ENCODE results near the gene DTWD2.
"Not testable (repeated sequence)": the region's sequence is repeated elsewhere in the genome, so short reads cannot be mapped to it uniquely, and the experiment has no call there.

Gene DTWD2

DNA sequence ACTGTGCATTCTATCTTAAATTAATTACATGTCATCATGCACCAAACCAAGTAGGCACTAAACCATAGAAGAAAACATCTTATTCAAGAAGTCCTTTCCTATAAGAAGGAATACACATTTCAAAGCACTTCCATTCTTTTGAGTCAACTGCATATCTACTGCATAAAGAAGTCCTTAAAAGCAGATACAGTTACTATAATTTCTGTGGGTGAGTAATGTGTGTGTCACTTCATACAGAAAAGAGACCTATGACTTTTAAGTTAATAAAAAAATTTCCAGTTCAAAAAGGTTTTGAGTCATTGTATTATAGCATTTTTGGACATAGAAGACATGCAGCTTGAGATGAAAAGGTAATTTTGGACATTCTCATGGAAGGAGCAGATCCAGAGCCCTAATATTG is 125.0 kb downstream of the DTWD2 start:
- no peak for DNase-seq (ENCODE audit: low spot score)

DNA sequence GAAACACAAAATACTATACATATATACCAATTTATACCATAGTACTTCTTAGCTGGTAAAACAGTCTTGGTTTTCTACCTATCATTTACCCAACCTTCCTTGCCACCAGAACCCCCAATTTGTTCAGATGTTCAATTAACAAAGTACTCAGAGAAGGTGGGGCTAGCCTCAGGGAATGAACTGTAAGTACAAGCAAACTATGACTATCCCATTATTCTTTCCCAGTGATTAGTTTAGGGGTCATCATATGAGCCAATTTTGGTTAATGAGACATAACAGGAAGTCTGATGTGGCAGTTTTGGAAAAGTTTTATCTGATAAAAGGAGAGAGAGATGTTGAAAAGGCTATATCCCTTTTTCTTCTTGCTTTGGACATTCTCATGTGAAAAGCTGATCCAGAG is 125.8 kb downstream of the DTWD2 start:
- DNase-seq (ENCODE audit: low spot score) = no peak

DNA sequence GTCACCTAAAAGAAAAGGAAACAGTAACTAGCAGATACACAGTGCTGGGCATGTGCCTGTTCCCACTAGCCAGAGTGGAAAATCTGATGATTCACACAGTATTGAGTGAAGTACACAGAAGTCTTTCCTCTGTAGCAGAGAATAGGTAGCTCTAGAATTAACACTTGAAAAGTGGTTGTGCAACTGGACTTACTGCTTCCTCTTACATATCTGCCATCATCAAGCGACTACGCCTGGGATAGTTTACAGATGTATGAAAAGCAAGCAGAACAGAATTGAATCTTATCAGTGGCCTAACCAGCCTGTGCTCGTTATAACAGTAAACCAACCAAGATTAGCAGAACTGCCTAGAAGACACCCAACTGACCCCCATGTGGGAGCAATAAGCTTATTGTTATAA is 130.6 kb downstream of the DTWD2 start:
- DNase-seq (ENCODE audit: low spot score) = no peak

DNA sequence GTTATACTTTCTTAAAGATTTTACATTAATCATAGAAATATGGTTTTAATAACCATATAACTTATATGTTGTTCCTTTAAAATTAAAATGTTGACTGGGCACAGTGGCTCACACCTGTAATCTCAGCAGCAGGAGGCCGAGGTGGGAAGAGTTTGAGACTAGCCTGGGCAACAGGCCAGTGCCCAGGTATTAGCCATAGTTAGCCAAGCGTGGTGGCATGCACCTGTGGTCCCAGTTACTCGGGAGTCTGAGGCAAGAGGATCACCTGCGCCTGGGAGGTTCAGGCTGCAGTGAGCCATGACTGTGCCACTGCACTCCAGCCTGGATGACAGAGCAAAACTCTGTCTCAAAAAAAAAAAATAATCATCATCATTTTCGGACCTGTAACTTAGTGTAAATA is 133.5 kb downstream of the DTWD2 start:
- DNase-seq (ENCODE audit: low spot score) = no peak

DNA sequence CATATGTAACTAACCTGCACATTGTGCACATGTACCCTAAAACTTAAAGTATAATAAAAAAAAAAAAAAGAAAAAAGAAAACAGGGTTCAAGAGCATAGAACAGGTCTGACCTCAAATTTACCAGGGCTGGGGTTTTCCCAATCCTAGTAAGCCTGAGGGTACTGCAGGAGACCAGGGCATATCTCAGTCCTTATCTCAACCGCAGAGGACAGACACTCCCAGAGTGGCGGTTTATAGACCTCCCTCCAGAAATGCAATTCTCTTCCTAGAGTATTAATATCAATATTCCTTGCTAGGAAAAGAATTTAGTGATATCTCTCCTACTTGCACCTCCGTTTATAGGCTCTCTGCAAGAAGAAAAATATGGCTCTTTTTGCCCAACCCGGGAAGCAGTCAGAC is 136.6 kb downstream of the DTWD2 start:
- DNase-seq (ENCODE audit: low spot score) = not testable (repeated sequence)

DNA sequence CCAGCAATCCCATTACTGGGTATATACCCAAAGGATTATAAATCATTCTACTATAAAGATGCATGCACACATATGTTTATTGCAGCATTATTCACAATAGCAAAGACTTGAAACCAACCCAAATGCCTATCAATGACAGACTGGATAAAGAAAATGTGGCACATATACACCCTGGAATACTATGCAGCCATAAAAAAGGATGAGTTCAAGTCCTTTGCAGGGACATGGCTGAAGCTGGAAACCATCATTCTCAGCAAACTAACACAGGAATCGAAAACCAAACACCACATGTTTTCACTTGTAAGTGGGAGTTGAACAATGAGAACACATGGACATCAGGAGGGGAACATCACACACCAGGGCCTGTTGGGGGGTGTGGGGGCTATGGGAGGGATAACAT is 138.8 kb downstream of the DTWD2 start:
- DNase-seq (ENCODE audit: low spot score) = not testable (repeated sequence)

DNA sequence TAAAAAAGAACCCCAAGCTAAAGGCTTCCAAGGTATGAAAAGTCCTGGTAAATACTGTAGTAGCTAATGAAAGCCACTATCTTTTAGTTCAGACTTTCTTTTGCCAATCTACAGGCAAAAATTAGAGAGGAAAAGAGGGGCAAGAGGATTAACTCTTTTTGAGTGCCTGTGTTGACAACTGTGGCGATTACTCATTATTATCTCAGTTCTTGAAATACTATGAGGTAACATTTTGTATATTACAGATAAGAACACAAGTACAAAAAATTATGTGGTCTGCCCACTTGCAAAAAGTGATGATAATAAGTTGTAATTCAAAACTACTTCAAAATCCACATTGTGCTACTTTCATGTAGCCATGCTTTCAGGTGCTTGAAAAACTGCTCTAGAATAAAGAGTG is 144.0 kb downstream of the DTWD2 start:
- DNase-seq (ENCODE audit: low spot score) = no peak

DNA sequence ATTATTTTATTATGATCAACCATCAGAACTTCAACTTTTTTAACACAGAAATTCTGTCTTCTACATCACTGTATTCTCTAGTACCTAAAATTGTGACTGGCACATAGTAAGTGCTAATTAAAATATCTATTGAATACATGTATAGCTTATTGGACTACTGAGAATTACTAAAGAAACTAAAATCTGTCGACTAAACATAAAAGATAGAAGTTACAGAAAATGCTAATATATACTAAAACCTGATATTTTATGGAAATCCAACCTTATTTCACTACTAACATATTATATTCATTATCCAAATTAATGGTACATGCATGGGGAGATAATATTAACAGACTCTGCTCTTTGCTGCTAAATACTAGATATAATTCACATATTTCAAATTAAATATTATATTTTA is 153.6 kb downstream of the DTWD2 start:
- no peak for DNase-seq (ENCODE audit: low spot score)

DNA sequence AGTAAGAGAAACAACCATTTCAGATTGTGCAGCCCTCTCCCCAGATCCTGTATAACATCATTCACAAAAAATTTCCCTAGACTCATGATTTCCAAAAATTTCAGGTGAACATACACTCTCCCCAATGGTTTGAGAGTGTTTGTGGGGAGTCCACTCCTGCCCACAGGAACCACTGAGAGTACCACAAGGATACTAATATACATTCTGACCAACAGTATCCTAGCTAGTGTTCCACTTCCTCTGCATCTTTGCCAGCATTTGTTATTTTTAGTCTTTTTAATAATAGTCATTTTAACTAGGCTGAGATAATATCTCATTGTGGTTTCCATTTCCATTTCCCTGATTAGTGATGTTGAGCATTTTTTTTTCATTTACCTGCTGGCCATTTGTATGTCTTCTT is 155.4 kb downstream of the DTWD2 start:
- no peak for DNase-seq (ENCODE audit: low spot score)

DNA sequence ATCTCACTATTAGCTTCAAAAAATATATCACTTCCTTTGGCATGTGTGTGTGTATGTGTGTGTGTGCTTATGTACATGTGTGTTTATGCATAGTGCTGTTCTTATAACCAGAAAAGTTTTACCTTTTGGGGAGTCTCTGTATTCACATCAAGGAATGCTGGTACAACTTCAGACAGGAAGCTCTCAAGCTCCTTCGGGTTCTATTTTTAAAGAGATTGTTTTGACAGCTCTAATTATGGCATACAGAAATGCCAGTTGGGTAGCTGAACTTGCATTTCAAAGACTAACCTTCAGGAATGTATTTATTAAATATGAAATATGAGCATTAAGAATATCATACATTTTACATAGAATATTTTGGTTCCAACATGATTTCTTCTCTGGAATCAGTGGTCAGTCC is 163.1 kb downstream of the DTWD2 start:
- no peak for DNase-seq (ENCODE audit: low spot score)

DNA sequence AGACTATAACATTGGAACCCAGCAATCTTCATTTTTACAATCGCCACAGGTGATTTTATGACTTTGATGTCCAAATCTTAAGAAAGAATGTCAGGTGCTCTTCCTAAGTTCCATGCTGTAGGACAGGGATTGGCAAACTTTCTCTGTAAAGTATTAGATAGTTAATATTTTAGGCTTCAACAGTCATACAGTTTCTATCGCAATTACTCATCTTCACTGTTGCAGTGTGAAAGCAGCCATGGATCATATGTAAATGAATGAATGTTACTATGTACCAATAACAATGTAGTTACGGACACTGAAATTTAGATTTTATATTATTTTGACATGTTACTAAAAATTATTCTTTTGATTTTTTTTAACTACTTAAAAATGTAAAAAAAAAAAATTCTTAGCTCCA is 169.7 kb downstream of the DTWD2 start:
- DNase-seq (ENCODE audit: low spot score) = no peak

DNA sequence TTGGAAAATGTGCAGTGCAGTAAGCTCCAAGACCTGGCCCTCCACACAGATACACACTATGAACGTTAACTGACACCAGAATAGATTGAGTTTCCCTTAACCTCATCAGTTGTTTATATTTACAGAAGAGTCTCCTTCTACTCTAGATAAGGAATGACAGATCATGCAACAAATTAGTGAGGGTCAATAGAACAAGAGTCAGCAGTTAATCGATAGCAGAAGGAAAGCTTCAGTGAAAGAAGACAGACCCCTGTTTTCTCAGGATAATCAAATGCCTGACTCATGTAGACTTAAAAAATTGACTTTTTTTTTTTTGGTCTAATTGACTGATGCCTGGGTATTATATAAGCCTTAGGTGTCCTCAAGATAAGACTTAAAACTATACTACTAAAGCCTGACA is 179.9 kb downstream of the DTWD2 start:
- no peak for DNase-seq (ENCODE audit: low spot score)

DNA sequence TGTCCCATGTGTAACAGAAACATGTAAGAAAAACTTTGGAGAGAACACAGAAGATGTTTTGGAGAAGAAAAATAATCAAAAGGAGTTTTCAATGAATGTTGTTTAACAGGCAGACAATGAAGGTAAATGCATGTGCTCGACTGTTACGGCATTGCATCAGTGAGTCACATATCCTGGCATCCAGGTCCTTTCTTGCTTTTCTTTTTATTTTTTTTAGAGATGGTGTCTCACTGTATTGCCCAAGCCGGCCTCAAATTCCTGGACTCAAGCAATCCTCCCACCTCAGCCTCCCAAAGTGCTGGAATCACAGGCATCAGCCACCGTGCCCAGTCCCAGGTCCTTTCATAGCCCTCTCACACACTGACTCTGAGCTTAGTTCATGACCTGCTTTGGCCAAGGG is 181.8 kb downstream of the DTWD2 start:
- no peak for DNase-seq (ENCODE audit: low spot score)

DNA sequence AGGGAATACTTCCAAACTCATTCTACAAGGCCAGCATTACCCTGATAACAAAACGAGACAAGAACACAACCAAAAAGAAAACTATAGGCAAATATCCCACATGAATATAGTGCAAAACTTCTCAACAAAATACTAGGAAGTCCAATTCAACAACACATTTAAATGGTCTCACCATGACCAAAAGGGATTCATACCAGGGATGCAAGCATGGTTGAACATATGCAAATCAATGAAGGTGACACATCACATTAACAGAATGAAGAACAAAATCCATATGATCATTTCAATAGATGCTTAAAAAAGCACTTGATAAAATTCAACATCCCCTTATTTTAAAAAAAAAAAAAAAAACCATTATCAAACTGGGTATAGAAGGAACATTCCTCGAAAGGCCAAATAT is 186.0 kb downstream of the DTWD2 start:
- DNase-seq (ENCODE audit: low spot score) = no peak

DNA sequence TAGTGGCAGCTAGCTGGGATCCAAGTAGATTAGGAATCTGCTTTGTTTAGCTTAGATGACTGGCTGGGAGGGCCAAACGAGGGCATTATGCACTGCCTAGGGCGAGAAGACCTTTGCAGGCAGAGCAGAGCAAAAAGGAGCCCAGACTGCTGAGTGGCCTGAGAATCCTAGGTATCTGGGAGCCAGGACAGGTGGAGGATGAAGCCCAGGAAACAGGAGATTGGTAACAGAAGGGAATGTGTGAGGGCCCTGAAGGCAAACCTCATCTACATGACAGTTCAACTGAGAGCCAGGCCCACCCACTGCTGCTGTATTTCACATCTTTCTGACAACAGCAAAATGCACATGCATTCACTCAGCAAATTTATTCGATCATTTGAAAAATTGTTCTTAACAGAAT is 192.3 kb downstream of the DTWD2 start:
- DNase-seq (ENCODE audit: low spot score) = no peak

DNA sequence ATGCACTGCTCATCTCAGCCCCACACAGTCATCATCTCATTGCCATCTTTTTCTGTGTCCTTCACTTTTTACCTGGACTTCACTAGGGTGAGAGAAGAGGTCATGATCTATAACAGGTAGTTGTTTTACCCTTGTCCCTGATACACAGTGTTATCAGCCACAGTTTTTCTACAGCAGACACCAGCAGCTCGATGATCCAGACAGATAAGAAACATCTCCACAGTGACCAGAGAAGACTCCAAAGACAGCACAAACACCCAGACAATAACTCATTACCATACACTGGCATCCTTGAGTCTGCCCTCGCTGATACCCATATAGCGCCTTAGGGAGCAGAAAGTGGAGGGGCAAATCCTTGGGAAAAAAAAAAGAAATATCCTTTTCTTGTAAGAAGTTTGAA is 194.1 kb downstream of the DTWD2 start:
- no peak for DNase-seq (ENCODE audit: low spot score)

DNA sequence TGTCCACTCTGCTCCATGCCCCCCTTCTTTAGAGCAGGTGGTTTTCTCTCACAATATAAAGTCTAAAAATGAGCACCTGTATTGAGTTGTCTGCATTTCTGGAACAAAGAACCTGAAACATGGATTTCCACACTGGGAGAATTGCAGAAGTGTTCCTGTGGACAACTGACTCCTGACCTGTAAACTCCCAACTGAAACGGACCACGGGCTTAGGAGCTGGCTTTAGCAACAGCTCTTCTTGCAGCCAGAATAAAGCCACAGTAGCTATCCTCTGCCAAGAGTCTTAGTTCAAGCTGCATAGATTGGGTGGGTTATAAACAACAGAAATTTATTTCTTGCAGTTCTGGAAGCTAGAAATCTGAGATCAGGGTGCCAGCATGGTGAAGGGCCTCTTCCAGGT is 194.7 kb downstream of the DTWD2 start:
- no peak for DNase-seq (ENCODE audit: low spot score)

DNA sequence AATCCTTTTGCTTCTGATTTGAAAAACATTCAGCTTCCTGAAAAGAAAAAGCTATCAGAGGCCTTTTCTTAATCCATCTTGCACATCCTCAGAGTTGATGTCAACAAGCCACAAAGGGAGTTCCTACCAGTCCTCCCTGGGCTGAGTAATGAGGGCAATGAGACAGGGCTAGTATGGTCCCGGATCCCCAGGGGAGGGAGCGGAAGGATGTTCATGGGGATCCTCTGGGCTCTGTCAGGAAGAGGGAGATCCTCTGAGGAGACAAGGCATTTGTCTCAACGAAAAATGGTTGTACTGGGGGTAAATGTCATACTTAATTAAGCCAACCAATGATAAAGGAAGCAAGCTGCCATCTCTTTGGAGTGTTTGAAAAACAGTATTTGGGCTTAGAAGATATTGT is 195.3 kb downstream of the DTWD2 start:
- no peak for DNase-seq (ENCODE audit: low spot score)

DNA sequence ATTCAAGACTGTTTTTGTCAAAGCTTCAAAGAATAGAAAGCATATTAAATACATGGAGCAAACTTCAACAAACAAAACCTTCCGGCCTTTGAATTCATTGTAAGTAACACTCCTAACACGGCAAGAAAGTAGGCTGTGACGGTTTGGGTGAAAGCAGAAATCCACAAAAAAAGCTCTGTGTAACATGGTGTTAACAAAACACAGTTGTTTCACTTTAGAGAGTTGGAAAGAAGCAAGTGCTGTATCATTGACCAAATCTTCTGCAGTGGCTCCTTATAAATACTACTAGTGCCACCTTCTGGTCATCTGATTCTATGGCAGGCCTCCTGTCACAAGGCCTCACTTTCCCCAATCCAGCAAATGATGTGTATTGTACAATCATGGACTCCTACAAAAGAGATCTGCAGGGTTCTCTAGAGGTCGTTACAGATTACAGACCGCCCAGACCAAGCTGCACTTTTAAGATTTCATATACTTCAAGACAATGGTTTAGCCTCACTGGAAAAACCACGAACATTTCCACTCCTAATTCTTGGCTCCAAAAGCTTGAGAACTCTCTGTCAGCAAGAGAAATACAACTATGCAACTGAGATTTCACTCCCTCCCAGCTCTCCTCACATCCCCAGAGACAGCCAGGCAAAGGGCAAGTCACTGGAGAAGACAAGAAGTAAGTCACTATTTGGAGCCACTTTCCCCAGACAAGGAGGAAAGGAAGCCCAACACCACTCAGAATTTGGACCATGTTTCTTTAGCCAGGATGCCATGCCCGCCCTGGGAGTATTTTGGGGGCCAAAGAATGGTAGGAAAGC is 196.2 kb downstream of the DTWD2 start:
- DNase-seq (ENCODE audit: low spot score) = peak; percentile 83

DNA sequence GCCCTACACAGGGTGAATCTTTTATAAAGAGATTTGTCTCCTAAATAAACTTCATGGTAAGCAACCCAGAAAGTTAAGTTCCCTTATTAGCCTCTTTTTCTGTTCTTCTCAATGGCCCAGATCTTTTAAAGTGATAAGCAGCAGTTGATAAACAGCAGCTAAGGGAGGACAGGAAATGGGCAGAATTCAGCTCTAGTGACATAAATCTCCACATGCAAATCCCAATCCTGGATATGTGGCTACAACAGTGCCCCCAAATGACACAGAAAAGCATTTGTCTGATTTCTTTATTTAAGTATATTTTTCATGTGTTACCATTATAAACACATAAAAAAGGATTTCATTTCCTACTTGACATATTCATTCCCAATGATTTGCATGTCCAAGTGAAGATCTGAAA is 199.0 kb downstream of the DTWD2 start:
- no peak for DNase-seq (ENCODE audit: low spot score)

DNA sequence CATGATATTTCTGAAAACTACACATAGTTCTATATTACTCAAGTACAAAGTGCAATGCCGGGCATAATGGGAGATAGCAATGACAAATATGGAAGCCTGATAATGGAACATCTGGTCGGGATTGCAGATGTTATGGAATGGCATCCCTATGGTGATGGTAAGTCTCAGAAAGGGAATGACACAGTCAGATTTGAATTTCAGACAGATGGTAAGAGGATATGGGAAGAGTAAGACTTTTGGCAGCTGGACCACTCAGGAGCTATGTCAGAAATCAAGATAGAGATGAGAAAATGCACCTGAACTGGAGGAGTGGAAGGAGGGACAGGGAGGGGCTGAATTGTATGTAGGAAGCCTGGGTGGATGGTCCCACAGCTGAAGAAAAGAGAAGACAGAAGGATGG is 200.0 kb downstream of the DTWD2 start:
- DNase-seq (ENCODE audit: low spot score) = no peak
